ENCODE data around the gene RAB1B.
A peak's percentile ranks its signal among the peaks of the same experiment; 100 is the strongest.
"Not testable (repeated sequence)": the region's sequence is repeated elsewhere in the genome, so short reads cannot be mapped to it uniquely, and the experiment has no call there.

RAB1B gene

GRCh38 chr11:66267379-66268243, 828 bp upstream of the RAB1B start:
- peak; percentile 81 for DNase-seq

GRCh38 chr11:66268952-66269905, 790 bp downstream of the RAB1B start:
- no peak for DNase-seq

DNA sequence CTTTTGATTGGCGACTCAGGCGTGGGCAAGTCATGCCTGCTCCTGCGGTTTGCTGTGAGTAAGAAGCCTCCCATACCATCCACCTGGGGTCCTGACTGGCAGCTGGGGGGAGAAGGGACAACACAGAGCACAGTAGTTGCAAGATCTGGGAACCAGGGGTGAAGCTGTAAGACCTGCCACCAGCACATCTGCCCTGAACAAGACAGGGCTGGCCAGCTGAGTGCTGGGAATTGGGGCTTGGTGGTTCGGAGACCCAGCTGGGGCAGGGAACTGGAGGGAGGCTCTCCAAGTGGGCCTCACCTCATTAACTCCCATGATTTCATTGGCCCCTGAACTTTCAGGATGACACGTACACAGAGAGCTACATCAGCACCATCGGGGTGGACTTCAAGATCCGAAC, 3.4 kb downstream of the RAB1B start:
- no peak for DNase-seq

DNA sequence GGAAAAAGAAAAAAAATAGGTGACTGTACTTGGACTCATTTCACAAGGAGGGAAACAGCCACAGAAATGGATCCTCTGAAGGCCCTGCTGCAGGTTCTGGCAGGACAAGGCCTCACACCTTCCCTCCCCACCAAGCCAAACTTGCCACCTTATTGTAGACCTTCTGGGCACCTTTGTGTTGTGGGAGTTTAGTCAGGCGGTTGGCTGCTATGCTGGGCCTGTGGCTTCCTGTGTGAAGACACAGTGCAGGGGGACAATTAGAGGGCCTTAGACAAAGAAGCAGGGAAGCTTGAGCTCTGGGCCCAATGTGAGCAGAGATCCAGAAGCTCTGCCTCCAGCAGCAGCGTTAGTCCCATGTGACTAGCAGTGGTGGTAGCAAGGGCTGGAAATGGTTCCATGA, 4.2 kb downstream of the RAB1B start:
- no peak for DNase-seq

DNA sequence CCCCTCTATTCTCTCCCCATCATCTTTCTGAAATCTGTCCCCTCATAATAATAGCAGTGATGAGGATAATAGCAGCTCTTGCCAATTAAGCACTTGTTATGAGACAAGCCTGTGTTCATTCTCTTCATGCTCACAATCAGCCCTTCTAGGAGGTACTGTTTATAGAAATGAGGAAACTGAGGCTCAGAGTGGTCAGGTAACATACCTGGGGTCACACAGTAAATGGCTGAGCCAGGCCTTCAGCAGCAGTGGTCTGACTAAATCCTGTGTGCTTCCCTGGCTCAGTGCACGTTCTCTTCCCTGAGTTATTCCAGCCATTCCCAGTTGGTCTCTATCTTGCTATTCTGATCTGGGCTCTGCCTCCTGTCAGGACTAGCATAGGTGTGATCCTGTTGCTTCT, 5.8 kb downstream of the RAB1B start:
- DNase-seq: no peak

- no peak for DNase-seq
Observed at GRCh38 chr11:66275396-66275795, 7.0 kb downstream of the RAB1B start.

DNA sequence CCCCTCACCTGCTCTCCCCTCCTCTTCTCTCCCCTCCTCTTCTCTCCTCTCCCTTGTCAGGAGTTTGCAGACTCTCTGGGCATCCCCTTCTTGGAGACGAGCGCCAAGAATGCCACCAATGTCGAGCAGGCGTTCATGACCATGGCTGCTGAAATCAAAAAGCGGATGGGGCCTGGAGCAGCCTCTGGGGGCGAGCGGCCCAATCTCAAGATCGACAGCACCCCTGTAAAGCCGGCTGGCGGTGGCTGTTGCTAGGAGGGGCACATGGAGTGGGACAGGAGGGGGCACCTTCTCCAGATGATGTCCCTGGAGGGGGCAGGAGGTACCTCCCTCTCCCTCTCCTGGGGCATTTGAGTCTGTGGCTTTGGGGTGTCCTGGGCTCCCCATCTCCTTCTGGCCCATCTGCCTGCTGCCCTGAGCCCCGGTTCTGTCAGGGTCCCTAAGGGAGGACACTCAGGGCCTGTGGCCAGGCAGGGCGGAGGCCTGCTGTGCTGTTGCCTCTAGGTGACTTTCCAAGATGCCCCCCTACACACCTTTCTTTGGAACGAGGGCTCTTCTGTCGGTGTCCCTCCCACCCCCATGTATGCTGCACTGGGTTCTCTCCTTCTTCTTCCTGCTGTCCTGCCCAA, 7.7 kb downstream of the RAB1B start:
- no peak for DNase-seq

- DNase-seq: not testable (repeated sequence)
Observed at GRCh38 chr11:66276619-66277018, 8.2 kb downstream of the RAB1B start.

- DNase-seq: not testable (repeated sequence)
Observed at GRCh38 chr11:66277064-66277463, 8.6 kb downstream of the RAB1B start.

GRCh38 chr11:66277471-66278362, 9.3 kb downstream of the RAB1B start, which contains the start of gene CNIH2:
TSS of gene CNIH2 (plus strand) at chr11:66278175. CDS start at chr11:66278457, 282 bp downstream.
- peak; percentile 38 for DNase-seq

DNA sequence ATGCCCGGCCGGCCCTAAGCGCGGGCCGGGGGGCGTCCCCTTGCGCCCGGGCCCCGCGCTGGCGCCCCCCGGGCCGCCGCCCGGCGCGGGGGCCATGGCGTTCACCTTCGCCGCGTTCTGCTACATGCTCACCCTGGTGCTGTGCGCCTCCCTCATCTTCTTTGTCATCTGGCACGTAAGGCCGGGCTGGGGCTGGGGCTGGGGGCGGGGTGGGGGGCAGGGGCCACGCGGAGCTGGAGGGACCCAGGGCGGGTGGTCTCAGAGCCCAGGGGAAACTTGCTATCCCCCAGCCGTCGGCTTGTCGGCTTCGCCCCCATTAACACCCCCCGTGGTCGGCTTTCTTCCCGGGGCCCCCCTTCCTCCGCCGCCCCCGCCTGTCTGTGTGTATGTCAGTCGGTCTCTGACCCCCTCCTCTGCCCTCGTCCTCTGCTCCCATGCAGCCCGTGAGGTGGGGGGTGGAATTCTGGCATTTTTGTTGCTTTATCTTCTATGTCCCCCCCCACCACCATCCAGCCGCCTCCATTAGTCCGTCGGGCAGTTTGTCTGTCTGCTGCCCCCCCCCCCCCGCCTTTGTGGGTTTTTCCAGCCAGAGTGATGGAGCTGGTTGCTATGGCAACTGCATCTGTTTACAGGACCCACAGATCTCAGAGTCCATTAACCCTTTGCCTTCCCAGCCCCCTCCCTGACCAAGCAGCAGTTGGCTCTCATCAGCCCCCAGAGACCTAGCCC, 10.1 kb downstream of the RAB1B start:
- no peak for DNase-seq

- no peak for DNase-seq
Observed at GRCh38 chr11:66279092-66279734, 10.8 kb downstream of the RAB1B start.

DNA sequence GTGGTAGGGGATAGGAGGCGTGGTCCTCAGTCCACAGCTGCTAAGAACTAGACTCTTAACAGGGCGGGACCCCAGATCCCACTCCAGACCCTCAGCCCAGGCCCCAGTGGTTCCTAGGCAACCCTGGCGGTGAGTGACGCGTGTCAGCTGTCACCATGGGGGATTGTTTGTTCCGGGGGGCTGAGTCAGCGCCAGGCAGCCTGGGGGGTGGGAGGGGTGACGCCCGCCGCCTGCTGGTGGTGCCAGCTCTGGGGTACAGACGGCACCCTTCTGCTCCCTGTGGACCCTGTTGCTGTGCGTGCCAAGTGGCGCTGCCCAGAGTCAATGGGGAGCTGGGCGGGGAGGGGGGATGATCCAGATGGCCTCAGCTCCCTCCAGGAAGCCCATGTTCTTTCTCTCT, 12.0 kb downstream of the RAB1B start:
- DNase-seq: no peak

DNA sequence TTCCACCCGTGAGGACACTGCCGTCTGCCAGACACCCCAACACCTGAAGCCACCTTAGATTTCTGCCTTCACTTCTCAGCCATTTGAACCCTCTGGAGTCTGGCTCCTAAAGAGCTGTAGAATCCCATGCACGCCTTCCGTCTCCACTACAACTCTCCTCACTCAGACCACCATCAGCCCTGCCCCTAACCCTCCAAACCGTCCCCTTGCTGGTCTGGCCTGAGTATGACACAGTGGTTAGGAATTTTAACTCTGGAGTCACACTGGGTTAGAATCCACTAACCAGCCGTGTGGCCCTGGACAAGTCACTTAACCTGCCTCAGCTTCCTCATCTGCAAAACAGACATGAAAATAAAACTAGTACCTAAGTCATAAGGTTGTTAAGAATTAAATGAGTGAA, 12.6 kb downstream of the RAB1B start:
- no peak for DNase-seq

DNA sequence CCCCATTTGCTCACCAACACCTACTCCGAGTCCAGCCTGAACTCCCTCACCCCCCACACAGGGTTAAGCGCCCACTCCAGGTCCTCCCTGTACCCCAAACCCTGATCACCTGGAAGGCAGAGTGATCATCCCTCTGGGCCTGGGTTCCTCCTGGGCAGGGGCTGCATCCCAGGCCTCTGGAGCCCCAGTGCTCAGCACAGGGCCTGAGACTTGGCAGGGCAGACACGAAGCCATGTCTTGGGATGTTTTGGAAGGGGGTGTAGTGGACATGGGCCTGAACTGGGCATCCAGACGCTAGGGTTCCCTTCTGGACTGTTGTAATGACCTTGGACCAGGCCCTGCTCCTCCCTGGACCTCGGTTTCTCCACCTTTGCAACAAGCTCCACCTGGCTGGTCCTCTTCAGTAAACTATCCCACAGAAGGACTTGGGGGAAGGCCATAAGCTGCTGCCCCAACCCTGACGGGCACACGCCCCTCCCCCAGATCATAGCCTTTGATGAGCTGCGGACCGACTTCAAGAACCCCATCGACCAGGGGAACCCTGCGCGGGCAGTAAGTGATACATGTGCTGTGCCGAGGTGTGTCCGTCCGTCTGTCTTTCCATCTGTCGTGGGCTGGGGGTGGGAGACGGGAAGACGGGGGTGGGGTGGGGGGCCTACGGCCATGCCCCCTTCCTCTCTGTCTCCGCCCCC, 13.5 kb downstream of the RAB1B start:
- no peak for DNase-seq

- DNase-seq: peak; percentile 100
Observed at GRCh38 chr11:66282468-66283455, 14.3 kb downstream of the RAB1B start.

DNA sequence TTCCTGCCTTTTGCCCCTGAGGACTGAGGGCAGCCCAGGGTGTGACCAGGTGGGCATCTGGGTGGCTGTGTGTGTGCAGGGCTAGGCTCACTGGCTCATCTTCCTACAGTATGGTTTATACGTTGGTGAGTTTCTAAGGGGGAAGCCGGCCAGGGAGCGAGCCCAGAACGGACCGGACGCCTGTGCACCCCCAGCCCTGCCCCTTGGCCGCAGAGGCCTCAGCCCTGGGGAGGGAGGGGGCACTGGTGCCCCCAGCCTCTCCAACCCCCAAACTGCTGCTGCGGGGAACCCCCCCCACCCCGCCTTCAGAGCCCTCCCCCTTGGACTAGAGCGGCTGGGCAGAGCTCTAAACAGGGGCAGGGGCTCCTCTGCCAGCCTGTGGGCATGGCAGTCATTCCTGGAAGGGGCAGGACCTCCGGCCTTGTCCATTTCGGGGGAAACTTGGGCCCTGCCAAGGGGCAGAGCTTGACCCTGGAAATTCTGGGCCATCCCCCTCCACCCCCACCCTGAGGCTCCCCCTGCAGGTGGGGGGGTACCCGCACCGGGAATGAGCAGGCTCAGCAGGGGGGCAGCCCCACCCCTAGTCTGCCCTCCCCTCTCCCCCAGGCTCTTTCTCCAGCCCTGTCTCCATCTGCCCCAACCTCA, 15.1 kb downstream of the RAB1B start:
- DNase-seq: no peak

DNA sequence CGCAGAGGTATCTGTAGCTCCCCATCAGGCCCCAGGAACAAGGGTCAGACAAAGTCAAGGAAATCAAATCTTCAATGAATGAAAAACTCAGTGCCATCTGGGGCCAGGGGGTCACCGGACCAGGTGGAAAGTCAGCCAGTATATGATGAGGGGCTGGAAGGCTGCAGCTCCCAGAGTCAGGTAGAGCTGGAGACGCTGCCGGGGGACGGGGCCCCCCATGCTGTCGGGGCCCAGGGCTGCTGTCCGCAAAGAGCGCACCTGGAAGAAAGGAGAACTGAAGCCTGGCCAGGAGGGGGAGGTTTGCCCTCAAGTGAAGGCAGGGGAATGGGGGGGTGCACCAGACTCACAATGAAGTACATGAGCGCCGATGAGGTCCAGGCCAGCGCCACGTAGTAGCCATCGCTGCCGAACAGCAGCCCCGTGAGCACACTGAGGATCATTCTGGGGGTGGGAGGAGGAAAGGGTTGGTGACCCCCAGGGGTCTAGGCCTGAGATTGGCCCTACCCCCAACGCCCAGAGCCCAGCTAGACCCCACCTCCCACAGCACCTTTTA, 16.2 kb downstream of the RAB1B start:
- DNase-seq: no peak

Data from effector CD4-positive, alpha-beta T cell (primary cell).